Embryonic facial prominence (tissue), 1 donor: Measurements from ENCODE around the gene MRPL42.

Experiments used
- DNase-seq: peaks from one replicate; pipeline ENCODE4 v3.0.0-alpha.2; 2016; ENCODE audit errors: extremely low spot score

MRPL42 gene

GRCh38 chr12:93500201-93500600 lies 32.9 kb downstream of the MRPL42 start:
- no peak for DNase-seq

- DNase-seq = no peak
Measured at GRCh38 chr12:93500667-93501066, 33.4 kb downstream of the MRPL42 start.

- no peak for DNase-seq
Measured at GRCh38 chr12:93502802-93503623, 35.7 kb downstream of the MRPL42 start.

- no peak for DNase-seq
Measured at GRCh38 chr12:93507165-93507564, 39.9 kb downstream of the MRPL42 start.

- DNase-seq = no peak
Measured at GRCh38 chr12:93509506-93509905, 42.2 kb downstream of the MRPL42 start.

- no peak for DNase-seq
Measured at GRCh38 chr12:93514853-93515252, 47.5 kb downstream of the MRPL42 start.

- DNase-seq = no peak
Measured at GRCh38 chr12:93518725-93519124, 51.4 kb downstream of the MRPL42 start.

- no peak for DNase-seq
Measured at GRCh38 chr12:93519859-93520258, 52.5 kb downstream of the MRPL42 start.

- DNase-seq = no peak
Measured at GRCh38 chr12:93520454-93520853, 53.1 kb downstream of the MRPL42 start.

- DNase-seq = no peak
Measured at GRCh38 chr12:93521225-93522080, 54.1 kb downstream of the MRPL42 start.

GRCh38 chr12:93524386-93525133 lies 57.2 kb downstream of the MRPL42 start:
- no peak for DNase-seq

GRCh38 chr12:93526786-93527428 lies 59.6 kb downstream of the MRPL42 start:
- no peak for DNase-seq

- no peak for DNase-seq
Measured at GRCh38 chr12:93530358-93530757, 63.0 kb downstream of the MRPL42 start.

- no peak for DNase-seq
Measured at GRCh38 chr12:93533310-93533709, 66.0 kb downstream of the MRPL42 start.

- no peak for DNase-seq
Measured at GRCh38 chr12:93536111-93536765, 68.9 kb downstream of the MRPL42 start.

GRCh38 chr12:93536766-93537488 lies 69.6 kb downstream of the MRPL42 start:
- no peak for DNase-seq

- no peak for DNase-seq
Measured at GRCh38 chr12:93537769-93538168, 70.5 kb downstream of the MRPL42 start.

GRCh38 chr12:93539821-93540220 lies 72.5 kb downstream of the MRPL42 start:
- DNase-seq = no peak

- no peak for DNase-seq
Measured at GRCh38 chr12:93540466-93540865, 73.2 kb downstream of the MRPL42 start.

- DNase-seq = no peak
Measured at GRCh38 chr12:93541578-93542225, 74.4 kb downstream of the MRPL42 start.
